AG08396 (cell line): ENCODE measurements around the gene ADAM10.

Source experiments
- DNase-seq: peaks from one replicate; pipeline ENCODE4 v3.0.0; 2012; ENCODE audit warnings: low spot score, mixed read lengths

Gene ADAM10

DNA sequence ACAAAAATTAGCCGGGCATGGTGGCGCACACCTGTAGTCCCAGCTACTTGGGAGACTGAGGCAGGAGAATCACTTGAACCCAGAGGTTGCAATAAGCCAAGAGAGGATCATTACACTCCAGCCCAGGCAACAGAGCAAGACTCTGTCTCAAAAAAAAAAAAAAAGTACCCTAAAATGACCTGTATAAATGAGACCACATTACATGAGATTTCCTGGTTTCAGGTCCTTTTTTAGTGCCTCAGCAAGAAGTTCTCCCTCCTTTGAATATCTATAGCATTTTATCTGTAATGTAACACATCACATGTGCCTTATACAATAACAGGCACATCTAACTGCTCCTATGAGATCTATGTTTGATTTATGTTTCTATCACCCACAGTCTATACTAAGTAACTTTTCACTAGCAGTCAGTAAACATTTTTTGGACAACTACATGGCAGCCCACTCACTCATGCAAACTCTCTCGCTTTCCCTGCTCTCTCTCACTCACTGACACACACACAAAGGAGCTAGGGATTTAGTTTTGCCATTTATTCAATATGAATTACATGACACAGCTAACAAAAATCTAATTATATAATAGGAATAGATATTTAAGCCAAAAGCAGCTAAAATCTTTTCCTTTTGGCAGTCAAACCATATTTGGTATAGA, 34.1 kb downstream of the ADAM10 start:
- DNase-seq = no peak

GRCh38 chr15:58710701-58711100, 38.8 kb downstream of the ADAM10 start:
- no peak for DNase-seq

DNA sequence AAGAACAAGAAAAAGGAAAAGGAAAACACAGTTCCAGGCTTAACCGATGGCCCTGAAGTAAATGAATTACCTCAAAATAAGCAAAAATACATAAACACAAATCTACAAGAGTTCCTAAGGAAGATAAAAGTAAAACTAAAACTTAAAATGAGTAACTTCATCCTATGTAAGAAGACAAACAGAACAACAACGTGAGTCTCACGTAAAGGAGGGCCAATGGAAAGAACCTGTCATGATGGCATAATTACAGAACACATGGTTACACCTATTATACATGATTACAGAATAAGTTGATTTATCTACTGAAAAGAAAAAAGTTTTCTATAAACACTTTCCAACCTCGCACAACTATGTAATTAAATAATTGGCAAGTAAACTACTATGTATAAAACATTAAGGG, 42.1 kb downstream of the ADAM10 start:
- DNase-seq = no peak

GRCh38 chr15:58705105-58705504, 44.4 kb downstream of the ADAM10 start:
- no peak for DNase-seq

- DNase-seq = no peak
These were observed 45.2 kb downstream of the ADAM10 start for GRCh38 chr15:58704155-58704865.

DNA sequence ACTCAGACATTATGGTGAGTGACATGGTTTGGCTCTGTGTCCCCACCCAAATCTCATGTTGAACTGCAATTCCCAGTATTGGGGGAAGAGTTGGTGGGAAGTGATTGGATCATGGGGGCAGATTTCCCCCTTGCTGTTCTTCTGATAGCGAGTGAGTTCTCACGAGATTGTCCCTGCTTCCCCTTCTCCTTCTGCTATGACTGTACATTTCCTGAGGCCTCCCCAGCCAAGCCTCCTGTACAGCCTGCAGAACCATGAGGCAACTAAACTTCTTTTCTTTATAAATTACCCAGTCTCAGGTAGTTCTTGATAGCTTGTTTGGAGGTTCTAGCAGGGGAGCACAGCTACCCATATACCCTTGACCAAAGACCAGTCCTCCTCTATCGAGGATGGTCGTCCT, 45.9 kb downstream of the ADAM10 start:
- DNase-seq = no peak

DNA sequence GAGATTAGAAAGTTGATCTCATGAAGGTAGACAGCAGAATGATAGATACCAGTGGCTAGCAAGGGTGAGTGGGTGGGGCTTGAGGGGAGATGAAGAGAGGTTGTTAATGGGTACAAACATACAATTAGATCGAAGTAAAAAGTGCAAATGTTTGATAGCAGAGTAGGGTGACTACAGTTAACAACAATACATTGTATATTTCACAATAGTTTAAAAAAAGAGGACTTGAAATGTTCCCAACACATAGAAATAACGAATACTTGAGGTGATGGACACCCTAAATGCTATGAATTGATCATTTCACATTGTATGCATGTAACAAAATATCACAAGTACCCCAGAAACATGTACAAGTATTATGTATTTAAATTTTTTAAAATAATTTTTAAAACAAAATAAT, 47.3 kb downstream of the ADAM10 start:
- no peak for DNase-seq

DNA sequence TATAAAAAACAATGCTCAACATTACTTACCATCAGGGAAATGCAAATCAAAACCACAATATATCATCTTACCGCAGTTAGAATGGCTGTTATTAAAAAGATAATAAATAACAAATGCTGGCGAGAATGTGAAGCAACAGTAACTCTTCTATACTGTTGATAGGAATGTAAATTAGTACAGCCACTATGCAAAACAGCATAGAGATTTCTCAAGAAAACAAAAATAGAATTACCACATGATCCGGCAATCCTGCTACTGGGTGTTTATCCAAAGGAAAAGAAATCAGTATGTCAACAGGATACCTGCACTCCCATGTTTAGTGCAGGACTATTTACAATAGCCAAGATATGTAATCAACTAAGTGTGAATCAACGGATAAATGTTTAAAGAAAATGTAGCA, 48.1 kb downstream of the ADAM10 start:
- no peak for DNase-seq

GRCh38 chr15:58699769-58700168, 49.7 kb downstream of the ADAM10 start:
- DNase-seq = no peak

GRCh38 chr15:58698887-58699641, 50.4 kb downstream of the ADAM10 start:
- DNase-seq = no peak

DNA sequence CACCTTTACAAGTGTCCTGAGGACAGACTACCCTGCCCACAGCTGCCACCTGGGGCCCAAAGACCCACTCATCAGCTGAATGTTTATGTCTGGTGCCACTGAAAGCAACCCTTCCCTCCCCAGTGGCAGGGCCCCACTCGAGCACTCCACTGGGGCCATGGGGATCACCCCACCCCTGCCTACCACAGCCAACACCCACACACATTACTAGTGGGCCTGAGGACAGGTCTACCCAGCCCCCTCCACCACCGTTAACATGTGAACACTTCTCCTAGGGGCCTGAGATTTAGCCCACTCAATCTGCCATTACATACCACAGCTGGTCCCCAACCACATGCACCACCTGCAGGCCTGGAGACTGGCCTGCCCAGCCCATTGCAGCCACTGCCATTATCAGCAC, 52.3 kb downstream of the ADAM10 start:
- DNase-seq = no peak

DNA sequence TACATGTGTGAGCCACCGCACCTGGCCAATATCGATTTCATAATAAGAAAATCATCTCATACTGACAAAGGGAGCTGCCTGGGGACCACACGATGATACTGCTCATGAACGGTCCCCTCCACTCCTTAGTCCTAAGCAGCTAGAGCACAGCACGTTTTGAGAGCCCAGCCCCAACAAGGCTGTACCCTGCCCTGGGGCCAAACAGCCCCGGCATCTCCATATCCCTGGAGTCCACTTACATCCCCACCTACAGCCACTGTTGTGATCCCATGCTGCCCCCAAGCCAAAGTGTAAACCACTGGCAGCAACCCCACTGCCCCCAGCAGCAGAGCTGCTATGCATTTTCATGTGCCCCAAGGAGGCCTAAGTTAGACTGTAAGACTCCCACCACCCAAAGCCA, 52.8 kb downstream of the ADAM10 start:
- no peak for DNase-seq

DNA sequence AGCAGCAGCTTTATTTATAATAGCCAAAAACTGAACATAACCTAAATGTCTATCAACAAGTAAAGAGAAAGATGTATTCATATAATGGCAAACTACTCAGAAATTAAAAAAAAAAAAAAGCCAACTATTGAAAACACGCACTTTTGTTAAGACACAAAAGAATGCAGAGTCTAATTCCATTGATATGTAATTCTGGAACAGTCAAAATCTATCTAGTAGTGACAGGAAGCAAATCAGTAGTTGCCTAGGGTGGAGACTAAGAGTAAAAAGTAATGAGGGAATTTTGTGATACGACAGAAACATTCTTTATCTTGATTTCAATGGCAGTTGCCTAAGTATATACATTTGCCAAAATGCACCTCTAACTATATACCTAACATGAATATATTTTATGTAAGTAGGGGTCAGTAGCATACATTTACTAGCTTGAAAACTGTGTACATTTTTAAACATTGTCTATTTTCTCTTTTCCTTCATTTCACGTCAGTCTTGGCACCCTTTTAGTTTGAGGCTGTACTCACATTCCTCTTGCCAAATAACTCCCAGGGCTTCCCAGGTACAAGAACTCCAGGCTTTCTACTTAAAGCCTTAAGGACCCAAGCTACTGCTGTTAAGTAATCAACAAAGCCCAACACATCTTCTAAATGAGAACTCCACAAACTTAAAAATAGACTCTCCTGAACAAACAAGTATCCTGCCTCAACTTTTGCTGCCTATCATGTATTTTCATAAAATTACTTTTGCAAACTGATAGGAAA, 54.7 kb downstream of the ADAM10 start:
- DNase-seq = no peak

DNA sequence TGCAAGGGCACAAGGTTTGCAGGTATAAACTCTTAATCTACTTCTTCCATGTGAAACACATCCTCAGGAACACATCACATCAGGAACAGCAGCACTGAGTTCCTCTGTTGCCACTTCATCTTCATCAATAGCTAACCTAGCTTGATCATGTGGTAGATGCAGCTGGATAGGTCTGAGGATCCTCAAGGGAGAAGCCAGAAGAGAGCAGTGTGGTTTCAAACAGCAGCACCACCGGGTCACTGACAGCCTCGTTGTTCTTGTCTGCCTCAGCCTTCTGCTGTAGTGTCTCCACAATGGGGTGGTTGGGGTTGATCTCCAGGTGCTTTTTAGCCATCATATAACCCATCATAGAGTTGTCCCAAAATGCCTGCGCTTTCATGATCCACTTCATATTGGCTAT, 58.8 kb downstream of the ADAM10 start:
- no peak for DNase-seq

DNA sequence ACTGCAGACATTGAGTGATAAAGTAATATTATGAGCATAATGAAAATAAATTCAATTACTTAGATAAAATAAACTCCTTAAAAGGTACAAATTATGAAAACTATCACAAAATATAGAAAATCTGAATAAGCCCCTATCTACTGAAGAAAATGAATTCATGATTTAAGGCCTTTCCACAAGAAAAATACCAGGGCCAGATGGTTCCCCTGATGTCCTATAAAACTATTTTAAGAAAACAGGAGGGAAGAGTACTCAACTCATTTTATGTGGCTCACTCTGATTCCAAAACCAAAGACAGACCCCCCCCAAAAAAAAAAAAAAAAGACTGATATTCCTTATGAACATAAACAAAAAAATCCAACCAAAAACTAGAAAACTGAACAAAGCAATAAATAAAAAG, 59.9 kb downstream of the ADAM10 start:
- no peak for DNase-seq

GRCh38 chr15:58686286-58686685, 63.2 kb downstream of the ADAM10 start:
- DNase-seq = no peak

DNA sequence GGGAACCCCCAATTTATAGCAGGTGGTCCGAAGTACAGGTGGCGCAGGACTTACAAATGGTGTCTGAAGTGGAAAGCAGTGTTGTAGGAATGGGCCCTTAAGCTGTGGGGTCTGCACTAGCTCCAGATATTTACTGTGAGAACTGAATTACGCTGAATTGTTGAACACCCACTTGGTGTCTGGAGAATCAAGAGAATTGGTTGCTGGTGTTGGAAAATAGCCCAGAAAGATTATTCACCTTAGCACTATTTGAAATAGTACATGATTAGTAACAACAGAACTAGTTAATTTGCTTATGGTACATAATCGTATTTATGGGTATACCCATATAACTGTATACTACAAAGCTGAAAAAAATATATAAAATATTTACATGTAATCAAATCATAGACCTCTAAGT, 64.8 kb downstream of the ADAM10 start:
- DNase-seq = no peak

DNA sequence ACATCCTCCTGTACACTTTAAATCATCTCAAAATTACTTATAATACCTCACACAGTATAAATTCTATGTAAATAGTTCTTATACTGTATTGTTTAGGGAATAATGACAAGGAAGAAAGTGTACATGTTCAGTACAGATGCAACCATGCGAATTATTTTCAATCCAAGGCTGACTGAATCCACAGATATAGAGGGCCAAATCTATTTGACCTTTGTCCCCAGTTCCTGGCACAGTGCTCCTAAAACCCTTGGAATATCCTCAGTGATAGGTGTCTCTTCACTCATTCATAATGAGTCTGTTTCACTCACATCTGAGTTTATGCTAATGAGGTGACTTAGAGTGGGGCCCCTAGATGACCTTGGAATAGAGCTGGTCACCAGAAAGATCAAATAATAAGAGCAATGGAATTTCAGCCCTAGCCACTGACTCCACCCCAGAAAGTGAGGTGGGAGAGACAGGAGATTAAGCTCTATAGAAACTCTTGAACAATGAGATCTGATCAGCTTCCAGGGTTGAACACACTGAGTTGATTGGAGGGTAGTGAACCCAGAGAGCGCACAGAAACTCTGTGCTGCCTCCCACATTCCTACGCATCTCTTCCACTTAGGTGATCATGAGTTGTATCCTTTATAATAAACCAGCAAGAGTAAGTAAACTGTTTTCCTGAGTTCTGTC, 65.3 kb downstream of the ADAM10 start:
- DNase-seq = no peak

- no peak for DNase-seq
These were observed 67.3 kb downstream of the ADAM10 start for GRCh38 chr15:58682234-58682633.

GRCh38 chr15:58678683-58679082, 70.8 kb downstream of the ADAM10 start:
- DNase-seq = no peak

DNA sequence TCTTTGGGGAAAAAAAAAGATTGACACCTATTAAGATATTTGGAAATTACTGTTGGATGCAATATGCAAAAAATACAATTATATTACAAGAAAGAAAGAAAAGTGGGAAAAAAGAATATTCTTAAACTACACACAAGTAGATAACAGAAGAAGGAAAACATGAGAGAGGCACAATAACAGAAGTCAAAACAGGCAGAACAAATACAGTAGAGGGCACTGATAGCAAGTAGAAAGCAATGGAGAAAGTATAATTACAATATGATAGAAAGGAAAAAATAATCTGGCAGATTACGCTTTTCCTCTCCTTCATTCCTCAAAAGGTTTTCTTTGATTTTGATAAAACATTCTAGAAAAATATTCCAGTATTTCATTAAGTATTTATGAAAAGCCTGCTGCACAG, 72.1 kb downstream of the ADAM10 start:
- no peak for DNase-seq

- DNase-seq = no peak
These were observed 72.7 kb downstream of the ADAM10 start for GRCh38 chr15:58676766-58677165.
